Superior temporal gyrus (tissue), 1 donor: ENCODE results near the gene TPD52L1.
A peak's percentile ranks its signal among the peaks of the same experiment; 100 is the strongest.

Experiments used
- DNase-seq: peaks from one replicate; pipeline ENCODE4 v3.0.0-alpha.2; 2016; ENCODE audit errors: extremely low spot score

Gene TPD52L1

DNA sequence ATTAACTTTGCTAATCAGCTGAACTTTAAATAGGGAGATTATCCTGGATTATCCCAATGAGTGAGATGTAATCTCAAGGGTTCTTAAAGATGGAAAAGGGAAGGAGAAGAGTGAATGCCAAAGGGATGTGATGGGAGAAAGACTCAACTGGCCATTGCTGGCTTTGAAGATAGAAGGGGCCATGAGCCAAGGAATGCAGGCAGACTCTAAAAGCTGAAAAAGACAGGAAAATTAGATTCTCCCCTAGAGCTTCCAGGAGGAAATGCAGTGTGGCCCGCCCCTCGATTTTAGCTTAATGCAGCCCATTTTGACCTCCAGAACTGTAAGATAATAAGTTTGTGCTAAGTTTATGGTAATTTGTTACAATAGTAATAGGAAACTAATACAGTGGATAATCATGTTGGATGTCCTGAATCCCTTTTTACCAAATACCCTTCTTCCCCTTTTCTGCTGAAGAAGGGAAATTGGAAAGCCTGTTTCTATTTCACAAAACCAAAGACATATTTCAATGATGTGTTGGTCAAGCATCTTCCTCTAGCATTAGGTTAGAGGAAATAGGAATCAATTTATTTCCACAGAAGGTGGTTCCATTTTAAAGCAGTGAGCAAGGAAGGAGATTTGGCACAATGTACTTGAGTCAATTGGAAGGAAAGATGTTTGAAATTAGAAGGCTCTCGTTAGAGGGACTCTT, 151.5 kb downstream of the TPD52L1 start:
- DNase-seq: no peak

DNA sequence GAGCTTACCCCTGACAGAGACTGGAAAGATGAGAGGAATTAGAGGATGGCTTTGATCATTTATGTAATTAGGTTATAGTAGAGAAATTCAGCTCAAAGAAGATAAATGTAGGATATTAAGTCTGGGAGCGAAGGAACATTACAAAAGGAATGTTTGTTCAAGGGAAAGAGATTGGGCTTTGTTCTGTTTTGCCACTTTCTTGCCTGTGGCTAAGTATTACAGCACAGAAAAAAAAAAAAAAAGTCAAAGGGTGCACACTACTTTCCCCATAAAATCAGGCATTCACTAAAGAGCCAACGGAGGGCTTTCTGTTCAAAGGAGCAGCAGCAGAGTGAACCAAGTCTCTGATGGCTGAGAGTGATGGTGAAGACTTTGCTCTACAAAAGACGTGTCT, 153.2 kb downstream of the TPD52L1 start:
- no peak for DNase-seq

- no peak for DNase-seq
These were observed 153.7 kb downstream of the TPD52L1 start for GRCh38 chr6:125307150-125307838.

- DNase-seq: no peak
These were observed 154.5 kb downstream of the TPD52L1 start for GRCh38 chr6:125307964-125308615.

DNA sequence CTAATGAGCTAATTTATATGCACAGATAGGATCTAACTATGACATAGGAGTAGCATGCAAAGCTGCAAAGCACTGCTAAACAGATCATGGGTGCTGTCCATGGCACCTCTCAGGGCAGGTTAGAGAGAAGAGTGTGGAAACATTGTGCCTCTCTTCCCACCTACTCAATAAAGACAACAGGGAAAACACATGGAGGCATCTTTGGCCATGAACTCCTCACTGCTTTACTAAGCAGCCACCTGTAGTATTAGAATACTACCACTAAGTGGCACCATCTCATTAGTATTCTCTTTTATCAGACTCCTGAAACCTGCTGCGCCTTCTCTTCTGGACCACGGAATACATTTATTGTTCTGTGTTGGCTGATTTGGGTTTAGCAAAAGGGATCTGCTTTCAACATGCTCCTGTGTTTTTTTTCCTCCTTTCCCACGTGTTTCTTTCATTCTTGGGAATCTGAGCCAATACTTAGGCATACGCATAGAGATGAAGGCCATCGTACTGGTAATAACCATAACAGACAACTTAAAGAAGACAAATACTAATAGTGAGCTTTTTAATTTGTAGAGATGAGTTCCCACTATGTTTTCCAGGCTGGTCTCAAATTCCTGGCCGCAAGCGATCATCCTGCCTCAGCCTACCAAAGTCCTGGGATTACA, 157.5 kb downstream of the TPD52L1 start:
- DNase-seq: peak; percentile 90

GRCh38 chr6:125312478-125312877, 158.9 kb downstream of the TPD52L1 start:
- no peak for DNase-seq

GRCh38 chr6:125312950-125313349, 159.4 kb downstream of the TPD52L1 start:
- no peak for DNase-seq
